Choroid plexus epithelial cell (primary cell): ENCODE results near the gene CNP.

Experiments used
- DNase-seq: peaks from one replicate; pipeline ENCODE4 v3.0.0-alpha.2; 2010; ENCODE audit warnings: low read depth
- H3K4me3 ChIP-seq: 2 replicates; pipeline ENCODE4 v1.5.1; 2011; ENCODE audit warnings: low read depth, mild to moderate bottlenecking, control low read depth, low read length, moderate library complexity
- CTCF ChIP-seq: conservative IDR thresholded peaks from 2 replicates; pipeline ENCODE4 v1.5.1; 2011; ENCODE audit warnings: low read depth, mild to moderate bottlenecking, control low read depth, inconsistent platforms, low read length, moderate library complexity

CNP gene

GRCh38 chr17:41986634-41987033 lies 20.0 kb downstream of the CNP start:
- no peak for TF ChIP-seq CTCF
- no peak for DNase-seq
- H3K4me3 ChIP-seq = no peak overlapping the region

GRCh38 chr17:41987642-41988041 lies 21.0 kb downstream of the CNP start:
- DNase-seq = peak; percentile 51
- no peak overlapping the region for H3K4me3 ChIP-seq

GRCh38 chr17:41988418-41988817 lies 21.8 kb downstream of the CNP start:
- no peak overlapping the region for H3K4me3 ChIP-seq
- no peak for TF ChIP-seq CTCF
- no peak for DNase-seq

More at GRCh38 chr17:41987642-41988041, 21.0 kb downstream of the CNP start:
- no peak for TF ChIP-seq CTCF

- no peak for TF ChIP-seq CTCF
- H3K4me3 ChIP-seq = no peak overlapping the region
- DNase-seq = no peak
Measured at GRCh38 chr17:41989702-41990419, 23.3 kb downstream of the CNP start.

- TF ChIP-seq CTCF = no peak
- H3K4me3 ChIP-seq = no peak overlapping the region
- peak; percentile 39 for DNase-seq
Measured at GRCh38 chr17:41992576-41992975, 26.0 kb downstream of the CNP start.

GRCh38 chr17:41996855-41997164 lies 30.2 kb downstream of the CNP start:
- no peak overlapping the region for H3K4me3 ChIP-seq
- no peak for TF ChIP-seq CTCF
- no peak for DNase-seq

- no peak for DNase-seq
- TF ChIP-seq CTCF = no peak
- H3K4me3 ChIP-seq = no peak overlapping the region
Measured at GRCh38 chr17:41998497-41998896, 31.9 kb downstream of the CNP start.
